ENCODE measurements around the gene KDM4C.
"Not testable (repeated sequence)": the region's sequence is repeated elsewhere in the genome, so short reads cannot be mapped to it uniquely, and the experiment has no call there.

KDM4C gene

GRCh38 chr9:6757456-6758247 lies at the start of gene KDM4C:
KDM4C (plus strand) TSS chr9:6757973; CDS start chr9:6792989, 35,016 bp downstream.
- peak; percentile 97 for DNase-seq

GRCh38 chr9:6708732-6709131 lies 49.0 kb upstream of the KDM4C start:
- DNase-seq = no peak

GRCh38 chr9:6711403-6711802 lies 46.4 kb upstream of the KDM4C start:
- DNase-seq = no peak

- no peak for DNase-seq
These were observed 45.7 kb upstream of the KDM4C start for GRCh38 chr9:6712041-6712440.

- no peak for DNase-seq
These were observed 43.6 kb upstream of the KDM4C start for GRCh38 chr9:6714176-6714575.

- not testable (repeated sequence) for DNase-seq
These were observed 42.5 kb upstream of the KDM4C start for GRCh38 chr9:6715153-6715754.

GRCh38 chr9:6715755-6716643 lies 41.8 kb upstream of the KDM4C start:
- DNase-seq = peak; percentile 63

GRCh38 chr9:6716766-6717165 lies 41.0 kb upstream of the KDM4C start:
- no peak for DNase-seq

- no peak for DNase-seq
These were observed 33.8 kb upstream of the KDM4C start for GRCh38 chr9:6723881-6724420.

- DNase-seq = no peak
These were observed 24.5 kb upstream of the KDM4C start for GRCh38 chr9:6733257-6733656.

- DNase-seq = no peak
These were observed 23.9 kb upstream of the KDM4C start for GRCh38 chr9:6733831-6734230.

- DNase-seq = no peak
These were observed 22.4 kb upstream of the KDM4C start for GRCh38 chr9:6735422-6735821.

GRCh38 chr9:6739218-6739617 lies 18.6 kb upstream of the KDM4C start:
- no peak for DNase-seq

GRCh38 chr9:6748861-6749260 lies 8.9 kb upstream of the KDM4C start:
- DNase-seq = not testable (repeated sequence)

GRCh38 chr9:6754861-6755260 lies 2.9 kb upstream of the KDM4C start:
- not testable (repeated sequence) for DNase-seq

GRCh38 chr9:6757132-6757455 lies 679 bp upstream of the KDM4C start:
- DNase-seq = no peak

- no peak for DNase-seq
These were observed 400 bp downstream of the KDM4C start for GRCh38 chr9:6758248-6758497.

- DNase-seq = peak; percentile 79
These were observed 868 bp downstream of the KDM4C start for GRCh38 chr9:6758498-6759184.

- no peak for DNase-seq
These were observed 1.6 kb downstream of the KDM4C start for GRCh38 chr9:6759185-6759977.

- no peak for DNase-seq
These were observed 3.5 kb downstream of the KDM4C start for GRCh38 chr9:6761306-6761705.

GRCh38 chr9:6763244-6763643 lies 5.5 kb downstream of the KDM4C start:
- DNase-seq = no peak

GRCh38 chr9:6764011-6764410 lies 6.2 kb downstream of the KDM4C start:
- DNase-seq = no peak

All from right forelimb (tissue), 1 donor.